NCI-H1105 treated with DMSO at 0.1 percent for 48 hours (cell line): ENCODE data around the gene PTPRD.

Experiments used
- DNase-seq: peaks from one replicate; lab custom pipeline; 2025; lab: John Stamatoyannopoulos, UW

PTPRD gene

GRCh38 chr9:8337834-8338766 is 2274.7 kb downstream of the PTPRD start:
- no peak for DNase-seq

- no peak for DNase-seq
Observed at GRCh38 chr9:8332871-8333270, 2279.9 kb downstream of the PTPRD start.

DNA sequence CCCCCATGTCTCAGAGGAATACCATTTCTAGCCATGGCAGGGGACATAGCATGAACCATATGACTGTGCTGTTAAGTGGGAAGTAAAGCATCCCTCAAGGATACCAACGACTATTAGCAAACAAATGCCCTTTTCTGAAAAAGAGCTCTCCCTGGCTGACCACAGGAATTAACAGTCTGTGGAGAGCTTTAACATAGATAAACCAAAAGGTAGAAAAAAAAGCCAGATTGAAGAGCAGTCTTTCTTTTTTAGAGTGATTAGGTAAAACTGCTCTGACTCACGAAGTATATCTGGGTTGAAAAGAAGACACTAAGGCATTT is 2280.5 kb downstream of the PTPRD start:
- DNase-seq = no peak

DNA sequence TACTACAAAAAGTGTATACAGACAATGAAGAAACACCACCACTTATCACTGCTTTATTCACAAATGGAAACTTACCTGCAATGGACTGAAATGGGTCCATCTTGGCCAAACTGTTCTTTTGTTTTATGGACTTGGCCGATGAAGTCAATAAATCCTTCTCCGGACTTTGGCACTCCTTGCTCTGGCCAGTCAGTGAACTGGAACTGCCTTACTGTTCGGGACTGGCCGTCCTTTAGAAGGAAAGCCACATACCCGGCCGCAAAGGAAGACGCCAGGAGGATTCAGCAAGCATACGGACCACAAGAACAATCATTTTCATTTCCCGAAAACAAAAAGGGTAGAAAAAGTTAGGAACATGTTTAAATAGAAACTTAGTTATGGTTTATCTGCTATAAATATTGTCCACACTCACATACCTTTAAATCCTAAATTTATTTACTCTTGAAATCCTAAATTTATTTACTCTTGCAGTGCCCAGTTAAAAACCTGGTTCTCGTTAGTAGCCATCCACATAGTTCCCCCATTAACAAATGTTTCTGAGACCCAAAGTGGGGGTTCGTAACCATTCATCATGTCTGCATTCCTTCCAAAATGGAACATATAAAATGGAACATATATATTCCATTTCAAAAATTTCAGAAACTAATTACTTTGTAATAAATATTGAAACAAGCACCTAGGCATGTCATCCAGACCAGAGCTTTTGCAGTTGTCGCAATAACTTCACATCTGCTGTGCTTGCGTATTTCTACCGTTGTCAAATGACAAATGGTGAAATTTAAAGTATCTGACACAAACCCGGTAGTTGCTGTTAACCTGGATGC is 2281.1 kb downstream of the PTPRD start:
- DNase-seq = no peak

DNA sequence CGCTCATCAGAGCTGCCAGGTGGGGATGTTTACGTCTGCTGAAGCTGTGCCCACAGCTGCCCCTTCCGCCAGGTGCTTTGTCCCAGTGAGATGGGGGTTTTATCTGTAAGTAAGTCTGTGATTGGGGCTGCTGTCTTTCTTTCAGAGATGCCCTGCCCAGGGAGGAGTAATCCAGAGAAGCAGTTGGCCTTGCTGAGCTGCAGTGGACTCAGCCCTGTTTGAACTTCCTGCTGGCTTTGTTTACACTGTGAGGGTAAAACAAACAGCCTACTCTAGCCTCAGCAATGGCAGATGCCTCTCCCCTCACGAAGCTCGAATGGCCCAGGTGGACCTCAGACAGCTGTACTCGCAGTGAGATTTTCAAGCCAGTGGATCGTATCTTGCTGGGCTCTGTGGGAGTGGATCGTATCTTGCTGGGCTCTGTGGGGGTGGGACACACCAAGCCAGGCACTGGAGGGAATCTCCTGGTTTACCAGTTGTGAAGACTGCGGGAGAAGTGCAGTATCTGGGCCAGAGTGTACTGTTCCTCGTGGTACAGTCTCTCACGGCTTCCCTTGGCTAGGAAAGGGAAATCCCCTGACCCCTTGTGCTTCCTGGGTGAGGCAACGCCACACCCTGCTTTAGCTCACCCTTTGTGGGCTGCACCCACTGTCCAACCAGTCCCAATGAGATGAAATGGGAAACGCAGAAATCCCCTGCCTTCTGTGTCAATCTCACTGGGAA is 2283.1 kb downstream of the PTPRD start:
- peak; percentile 15 for DNase-seq

GRCh38 chr9:8315211-8315610 is 2297.6 kb downstream of the PTPRD start:
- no peak for DNase-seq

- no peak for DNase-seq
Observed at GRCh38 chr9:8309258-8309657, 2303.5 kb downstream of the PTPRD start.

GRCh38 chr9:8304720-8305119 is 2308.1 kb downstream of the PTPRD start:
- no peak for DNase-seq

GRCh38 chr9:8301296-8301695 is 2311.5 kb downstream of the PTPRD start:
- no peak for DNase-seq

DNA sequence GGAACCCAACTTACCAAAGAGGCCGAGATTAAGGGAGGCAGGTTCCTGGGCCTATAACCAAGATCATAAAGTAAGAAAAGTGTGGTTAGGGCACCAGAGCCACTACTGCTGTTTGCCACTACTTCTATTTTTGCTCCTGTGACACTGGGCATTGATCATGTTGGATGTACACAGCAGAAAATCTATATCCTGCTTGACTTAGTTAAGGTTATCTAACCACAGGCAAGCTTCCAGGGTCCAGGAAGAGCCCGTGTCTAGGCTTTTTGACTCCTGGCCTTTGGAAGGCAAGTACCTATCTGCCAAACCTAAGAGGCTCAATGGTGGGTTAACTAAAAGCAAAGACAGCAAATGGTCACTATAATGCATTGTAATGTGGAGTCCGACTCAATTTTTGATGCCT is 2315.8 kb downstream of the PTPRD start:
- no peak for DNase-seq

DNA sequence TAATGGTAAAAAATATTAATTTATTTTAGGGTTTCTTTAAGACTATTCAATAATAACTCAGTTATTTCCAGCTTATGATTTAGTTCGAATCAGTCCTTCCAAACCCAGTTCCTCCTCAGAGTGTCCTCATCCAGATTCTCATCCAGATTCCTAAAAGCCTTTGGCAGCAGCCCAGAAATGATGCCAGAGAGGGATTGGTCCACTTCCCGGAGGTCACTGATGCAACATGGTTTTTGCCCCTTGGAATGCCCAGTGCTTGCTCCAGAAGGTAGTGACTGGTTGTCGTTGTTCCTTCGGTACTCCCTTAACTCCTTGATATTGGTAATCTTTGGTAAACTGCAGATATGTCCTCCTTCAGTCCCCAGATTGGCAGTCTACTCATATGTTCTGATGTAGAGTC is 2320.1 kb downstream of the PTPRD start:
- no peak for DNase-seq

- DNase-seq = no peak
Observed at GRCh38 chr9:8289681-8290080, 2323.1 kb downstream of the PTPRD start.

- no peak for DNase-seq
Observed at GRCh38 chr9:8287970-8288369, 2324.8 kb downstream of the PTPRD start.

DNA sequence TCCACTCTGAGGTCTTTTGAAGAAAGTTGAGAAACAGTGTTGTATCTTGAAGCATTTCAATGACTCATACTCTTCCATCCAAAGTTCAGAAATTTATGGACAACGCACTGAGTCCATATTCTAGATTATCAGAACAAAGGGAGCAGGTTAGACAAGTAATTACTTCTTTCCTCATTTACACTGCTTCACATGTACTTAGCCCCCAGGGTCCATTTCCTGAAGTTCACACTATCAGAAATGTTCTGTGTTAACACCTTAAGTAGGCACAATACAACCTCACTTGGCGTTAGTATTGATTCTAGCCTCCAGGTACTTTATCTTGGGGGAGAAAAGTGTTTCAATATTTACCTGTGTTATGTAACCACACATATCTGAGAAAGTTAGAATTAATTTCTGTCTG is 2325.3 kb downstream of the PTPRD start:
- no peak for DNase-seq

DNA sequence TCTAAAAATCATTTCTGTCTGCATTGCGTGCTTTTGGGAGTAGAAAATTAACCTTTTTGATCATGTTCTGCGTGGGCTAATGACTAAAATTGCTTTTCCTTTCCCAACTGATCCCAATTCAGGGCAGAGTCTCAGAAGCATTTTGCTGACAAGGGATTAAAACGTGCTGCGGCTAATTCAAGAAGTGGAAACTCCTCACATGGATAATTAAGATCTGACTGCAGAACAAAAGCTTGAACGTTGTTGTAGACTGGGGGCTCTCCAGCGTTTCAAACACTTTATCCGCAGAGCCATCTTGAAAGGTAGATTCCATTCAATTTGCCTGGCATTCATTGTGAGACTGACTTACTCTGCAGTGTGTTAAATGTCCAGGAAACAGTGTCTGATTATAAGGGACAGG is 2327.9 kb downstream of the PTPRD start:
- no peak for DNase-seq

- no peak for DNase-seq
Observed at GRCh38 chr9:8282535-8282934, 2330.3 kb downstream of the PTPRD start.

DNA sequence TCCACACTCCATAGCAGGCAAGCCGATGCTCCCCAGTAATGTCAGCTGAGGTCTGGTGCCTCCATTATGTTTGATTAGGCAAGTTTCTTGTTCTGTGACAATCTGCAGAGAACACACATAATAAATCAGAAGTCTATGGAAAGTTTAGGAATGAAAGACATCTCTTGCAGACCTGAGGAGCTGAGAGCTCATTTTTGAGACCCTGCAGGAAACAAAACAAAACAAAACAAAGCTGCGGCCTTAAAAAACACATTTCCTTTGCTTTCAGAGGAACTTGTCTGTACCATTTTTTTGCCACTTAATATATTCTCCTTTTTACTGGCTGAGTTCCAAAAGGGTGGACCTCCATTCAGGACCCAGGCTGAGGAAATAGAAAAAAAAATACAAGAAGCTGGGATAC is 2332.0 kb downstream of the PTPRD start:
- no peak for DNase-seq

GRCh38 chr9:8278048-8278447 is 2334.8 kb downstream of the PTPRD start:
- DNase-seq = no peak

- no peak for DNase-seq
Observed at GRCh38 chr9:8270235-8270634, 2342.6 kb downstream of the PTPRD start.

GRCh38 chr9:8268881-8269280 is 2343.9 kb downstream of the PTPRD start:
- no peak for DNase-seq

DNA sequence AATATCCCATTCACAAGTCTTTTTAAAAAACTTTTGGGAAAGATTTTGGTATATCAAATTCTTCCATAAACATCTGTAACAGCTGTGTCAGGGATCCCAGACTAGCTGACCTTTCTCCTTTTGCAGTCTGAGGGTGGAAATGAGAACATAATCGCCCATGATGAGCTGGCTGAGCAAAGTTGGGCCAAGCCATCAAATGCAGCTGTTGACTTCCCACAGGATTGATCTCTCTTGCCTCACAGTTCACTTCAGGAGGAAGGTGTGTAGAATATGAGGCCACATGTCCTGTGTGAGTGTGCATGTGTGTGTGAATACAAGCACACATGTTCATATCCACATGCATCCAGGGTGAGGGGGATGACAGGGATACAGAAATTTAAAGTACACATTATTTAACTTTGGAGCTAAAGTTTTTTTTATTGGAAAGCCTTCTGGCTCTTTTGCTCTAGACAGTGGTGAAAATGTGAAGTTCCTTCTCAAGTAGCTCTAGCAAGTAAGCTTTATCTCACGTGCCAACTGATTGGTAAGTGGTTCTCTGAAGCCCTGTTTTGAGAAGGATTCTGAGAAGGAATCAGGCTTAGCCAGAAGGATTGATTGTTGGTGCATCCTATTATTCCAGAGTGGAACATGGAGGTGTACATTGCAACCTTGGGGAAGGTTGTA is 2344.5 kb downstream of the PTPRD start:
- DNase-seq = no peak

DNA sequence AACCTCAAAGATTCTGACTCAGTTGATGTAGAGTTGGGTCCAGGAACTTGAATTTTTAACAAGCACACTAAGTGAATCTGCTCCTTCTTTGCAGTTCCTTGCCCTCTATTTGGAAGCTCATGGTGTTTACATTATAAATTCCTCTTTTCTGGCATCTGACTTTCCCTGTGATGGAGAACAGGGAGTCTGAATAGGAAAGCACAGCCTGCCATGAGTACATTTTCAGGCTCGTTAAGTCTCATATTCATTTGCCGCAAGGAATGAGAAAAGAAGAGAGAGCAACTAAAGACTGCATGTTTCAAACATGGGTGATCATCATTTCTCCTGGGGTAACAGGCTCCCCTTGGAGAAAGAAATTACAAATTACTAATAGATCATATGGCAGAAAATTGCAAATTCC is 2345.2 kb downstream of the PTPRD start:
- DNase-seq = no peak
